CD14-positive monocyte (primary cell): ENCODE results near the gene PARP8. TPM values are rescaled to one million over a fixed set of nuclear protein-coding genes. Genes with fewer than 3 reads are reported as not detected.

Experiments used
- DNase-seq, 3 donors: peaks; one replicate each; pipeline ENCODE4 v3.0.0-alpha.2; 2011 to 2022
- H2AFZ ChIP-seq: 2 replicates; pipeline ENCODE4 v1.6.0; 2012; ENCODE audit warnings: mild to moderate bottlenecking, low read depth, low read length, inconsistent platforms; ENCODE audit not compliant: insufficient read depth, poor library complexity, severe bottlenecking
- H3K27ac ChIP-seq, 2 donors: 1 replicate in 1 of 2; 2 replicates in 1 of 2; pipeline ENCODE4 v1.5.1; 2012 to 2013; ENCODE audit warnings: low read length in 2 of 2, control low read depth in 1 of 2, inconsistent platforms in 1 of 2, low read depth in 1 of 2, mild to moderate bottlenecking in 1 of 2
- H3K27me3 ChIP-seq, 2 donors: one replicate each; pipeline versions ENCODE4 v1.6.0 to v1.6.1; 2011 to 2013; ENCODE audit warnings: low read length in 2 of 2; ENCODE audit not compliant: control insufficient read depth in 2 of 2, insufficient read depth in 2 of 2
- H3K36me3 ChIP-seq, 2 donors: replicated peaks in 1 of 2; 1 replicate in 1 of 2; 2 replicates in 1 of 2; pipeline versions ENCODE4 v1.5.1 to v1.6.1; 2012 to 2013; ENCODE audit warnings: low read length in 2 of 2, control low read depth in 1 of 2, inconsistent platforms in 1 of 2, mild to moderate bottlenecking in 1 of 2; ENCODE audit not compliant: insufficient read depth in 2 of 2, control insufficient read depth in 1 of 2
- H3K4me1 ChIP-seq, 2 donors: 1 replicate in 1 of 2; 2 replicates in 1 of 2; pipeline versions ENCODE4 v1.5.1 to v1.6.1; 2012 to 2013; ENCODE audit warnings: low read length in 2 of 2, control low read depth in 1 of 2, inconsistent platforms in 1 of 2, mild to moderate bottlenecking in 1 of 2, moderate library complexity in 1 of 2; ENCODE audit not compliant: insufficient read depth in 2 of 2, control insufficient read depth in 1 of 2
- H3K4me2 ChIP-seq: replicated peaks from 2 replicates; pipeline ENCODE3; 2012; ENCODE audit warnings: low read length, moderate library complexity, mild to moderate bottlenecking; ENCODE audit not compliant: poor library complexity, severe bottlenecking; ENCODE audit errors: extremely low read depth
- H3K4me3 ChIP-seq, 3 experiments: fragments of 200-600 bp in 1 of 3; sonication (generic) in 1 of 3; replicated peaks in 1 of 3; 1 replicate in 2 of 3; 2 replicates in 1 of 3; pipeline ENCODE4 v1.5.1; 2011 to 2013; ENCODE audit warnings: low read length in 3 of 3, mild to moderate bottlenecking in 3 of 3, control low read depth in 2 of 3, low read depth in 2 of 3, inconsistent platforms in 1 of 3, moderate library complexity in 1 of 3
- H3K79me2 ChIP-seq: 2 replicates; pipeline ENCODE4 v1.6.0; 2012; ENCODE audit warnings: mild to moderate bottlenecking, control low read depth, inconsistent platforms, low read length, moderate library complexity; ENCODE audit not compliant: insufficient read depth
- H3K9ac ChIP-seq: 2 replicates; pipeline ENCODE4 v1.6.0; 2017; ENCODE audit warnings: low read length, mild to moderate bottlenecking; ENCODE audit not compliant: insufficient read depth, poor library complexity, severe bottlenecking
- H3K9me3 ChIP-seq, 2 donors: replicated peaks in 1 of 2; 1 replicate in 1 of 2; 2 replicates in 1 of 2; pipeline versions ENCODE4 v1.5.1 to v1.6.1; 2012 to 2013; ENCODE audit warnings: low read length in 2 of 2, control low read depth in 1 of 2; ENCODE audit not compliant: control insufficient read depth in 1 of 2, insufficient read depth in 1 of 2
- H4K20me1 ChIP-seq: 2 replicates; pipeline ENCODE4 v1.6.0; 2012; ENCODE audit warnings: mild to moderate bottlenecking, low read length, control low read depth, moderate library complexity; ENCODE audit not compliant: insufficient read depth
- H3K27ac Mint-ChIP-seq, 7 donors: one replicate each; pipeline ENCODE4 v1.8.0; 2020; ENCODE audit warnings: mild to moderate bottlenecking in 7 of 7, mixed read lengths in 7 of 7, moderate library complexity in 6 of 7, inconsistent platforms in 2 of 7
- H3K27me3 Mint-ChIP-seq, 3 donors: one replicate each; pipeline ENCODE4 v1.8.0; 2021 to 2022; ENCODE audit warnings: low read depth in 3 of 3, mild to moderate bottlenecking in 3 of 3, mixed read lengths in 3 of 3, moderate library complexity in 3 of 3, inconsistent platforms in 1 of 3
- H3K36me3 Mint-ChIP-seq, 2 donors: one replicate each; pipeline ENCODE4 v1.8.0; 2020; ENCODE audit warnings: mixed read lengths in 2 of 2, inconsistent platforms in 1 of 2, mild to moderate bottlenecking in 1 of 2
- H3K4me1 Mint-ChIP-seq: one replicate; pipeline ENCODE4 v1.8.0; 2020; ENCODE audit warnings: mild to moderate bottlenecking, mixed read lengths
- H3K4me3 Mint-ChIP-seq, 2 donors: one replicate each; pipeline ENCODE4 v1.8.0; 2020; ENCODE audit warnings: mild to moderate bottlenecking in 2 of 2, mixed read lengths in 2 of 2, moderate library complexity in 1 of 2
- H3K9me3 Mint-ChIP-seq, 7 donors: one replicate each; pipeline ENCODE4 v1.8.0; 2020 to 2022; ENCODE audit warnings: mixed read lengths in 7 of 7, mild to moderate bottlenecking in 6 of 7, moderate library complexity in 6 of 7, inconsistent platforms in 2 of 7
- CTCF ChIP-seq: fragments of 200-600 bp; IDR thresholded peaks from one replicate; pipeline ENCODE4 v1.8.0; 2022; ENCODE audit warnings: antibody characterized with exemption, mild to moderate bottlenecking
- WGBS: methylation state at CpG from one replicate; pipeline ENCODE4 v1.1.5; 2013; ENCODE audit warnings: missing lambda C conversion rate; ENCODE audit not compliant: insufficient coverage; 5-methylcytosine and 5-hydroxymethylcytosine counted together
- intact Hi-C, 2 donors: fragments of 100-400 bp; cut with micrococcal nuclease; formaldehyde crosslinking; loops; one replicate each; pipeline versions ENCODE4 v1.15.0 to v1.15.1; 2023
- polyA plus RNA-seq, 3 donors: library from polyadenylated mRNA; depleted of rRNA in 1 of 3; unstranded in 2 of 3; stranded (reverse) in 1 of 3; fragments of 300-500 nt in 2 of 3; fragments of >200 nt in 1 of 3; fragmentation: Illumina TruSeq in 2 of 3; gene quantifications; 1 replicate in 2 of 3; 2 replicates in 1 of 3; pipeline ENCODE4 v1.2.3, GENCODE V29; 2012 to 2021

PARP8 gene
- polyA plus RNA-seq, 3 donors = 27.5 to 170 (median 40.6) TPM

DNA sequence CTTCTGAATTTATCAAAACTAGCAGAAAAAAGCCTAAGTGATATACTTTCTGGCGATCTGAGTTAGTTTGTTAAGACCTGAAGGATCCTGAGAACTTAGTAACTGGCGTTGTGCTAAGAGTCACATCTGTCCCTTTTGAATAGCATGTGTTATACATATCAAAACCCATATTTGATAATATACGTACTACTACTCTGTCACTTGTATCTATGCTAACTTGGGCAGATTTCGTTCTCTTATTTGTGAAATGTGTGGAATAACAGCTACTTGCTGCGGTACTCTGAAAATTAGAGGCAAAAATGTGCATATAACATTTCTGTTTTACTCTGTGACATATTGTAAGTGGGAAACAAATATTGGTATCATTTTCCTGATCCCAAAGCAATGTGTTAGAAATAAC is 126.4 kb downstream of the PARP8 start:
- Mint-ChIP-seq H3K4me1 (no peaks in the 10 kb centered on the region), H3K9me3 (no peaks in the 10 kb centered on the region), H3K4me3 (no peak overlapping the region), H3K27ac (no peak overlapping the region), H3K27me3 (no peaks in the 10 kb centered on the region), H3K36me3 (peaks cover 65 to 76% of the 10 kb centered on the region in 2 donors)
- Histone ChIP-seq H2AFZ (no peak overlapping the region), H3K4me2 (no peak overlapping the region), H3K27me3 (no peaks in the 10 kb centered on the region), H3K79me2 (no peaks in the 10 kb centered on the region), H4K20me1 (peaks cover 19% of the 10 kb centered on the region), H3K9ac (no peak overlapping the region), H3K27ac (no peak overlapping the region), H3K4me3 (no peak overlapping the region), H3K9me3 (no peaks in the 10 kb centered on the region), H3K4me1 (no peaks in the 10 kb centered on the region), H3K36me3 (peaks cover 90 to 97% of the 10 kb centered on the region in 2 donors)
- TF ChIP-seq CTCF = no peak
- no peak for DNase-seq
- intact Hi-C loops = no loop called here
- no CpG with 5 or more reads among the region's 5 CpGs for WGBS

- intact Hi-C loops = no loop called here
- H3K4me1 ChIP-seq = no peaks in the 10 kb centered on the region
- Mint-ChIP-seq H3K36me3 (peaks cover 65 to 78% of the 10 kb centered on the region in 2 donors), H3K27ac (no peak overlapping the region), H3K27me3 (no peaks in the 10 kb centered on the region), H3K4me3 (no peak overlapping the region), H3K4me1 (no peaks in the 10 kb centered on the region), H3K9me3 (peaks cover 0 to 2% (median 0%) of the 10 kb centered on the region in 7 donors)
- 98% methylated on average over 9 of the region's 12 CpGs for WGBS
- peak overlapping the region in 1 of 2 donors; percentile 4 for H3K27ac ChIP-seq
- H4K20me1 ChIP-seq = peaks cover 25% of the 10 kb centered on the region
- no peak for DNase-seq
- no peaks in the 10 kb centered on the region for H3K27me3 ChIP-seq
- H3K36me3 ChIP-seq = peaks cover 86 to 98% of the 10 kb centered on the region in 2 donors
- peaks cover 4% of the 10 kb centered on the region for H3K79me2 ChIP-seq
- H2AFZ ChIP-seq = no peak overlapping the region
- H3K9me3 ChIP-seq = no peaks in the 10 kb centered on the region
- no peak overlapping the region for H3K4me3 ChIP-seq
- no peak overlapping the region for H3K9ac ChIP-seq
- no peak overlapping the region for H3K4me2 ChIP-seq
- no peak for TF ChIP-seq CTCF
Observed at GRCh38 chr5:50794812-50795211, 128.4 kb downstream of the PARP8 start.
